GM21423 (cell line): ENCODE results near the gene SLC23A1.
"Not testable (repeated sequence)": the region's sequence is repeated elsewhere in the genome, so short reads cannot be mapped to it uniquely, and the experiment has no call there.

Experiments used
- ATAC-seq: cut with Tn5 transposase; IDR thresholded peaks from one replicate; pipeline ENCODE4 v1.9.1; 2021; ENCODE audit warnings: mild to moderate bottlenecking, moderate library complexity; ENCODE audit not compliant: unreplicated experiment

SLC23A1 gene

DNA sequence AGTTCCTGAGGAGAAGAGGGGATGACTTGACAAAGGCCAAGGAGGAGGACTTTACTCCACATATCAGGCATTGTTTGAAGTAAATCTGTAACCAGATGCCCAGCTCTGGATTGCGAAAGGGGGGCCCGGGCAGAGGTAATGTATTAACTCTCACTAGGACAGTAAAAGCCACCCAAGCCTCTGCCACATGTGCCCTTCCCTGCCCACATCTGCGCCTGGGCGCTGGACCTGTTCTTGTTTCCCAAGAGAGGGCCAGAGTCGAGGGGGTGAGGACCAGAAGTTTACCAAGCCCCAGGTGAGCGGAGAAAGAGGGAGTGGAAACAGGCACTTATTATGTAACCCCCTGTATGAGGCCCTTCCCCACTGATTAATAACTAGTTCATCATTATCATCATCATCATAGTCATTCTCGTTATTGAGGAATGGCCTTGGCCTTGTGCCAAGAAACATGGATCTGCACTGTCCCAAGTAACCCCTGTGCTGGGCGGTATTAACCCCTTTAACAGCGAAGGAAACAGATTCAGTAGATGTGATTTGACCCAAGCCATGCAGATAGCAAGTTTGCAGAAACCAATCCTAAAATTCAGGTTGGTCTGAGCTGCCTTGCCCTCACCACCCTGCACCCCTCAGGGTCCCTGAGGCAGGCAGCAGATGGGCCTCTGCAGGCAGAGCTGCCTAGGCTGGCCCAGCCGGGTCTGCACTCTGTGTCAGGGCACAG, at the start of gene SLC23A1:
TSS of gene SLC23A1 (minus strand) at position 23 of the 718 bp plus-strand sequence. CDS start 44 bp downstream, outside the sequence.
- no peak for ATAC-seq

DNA sequence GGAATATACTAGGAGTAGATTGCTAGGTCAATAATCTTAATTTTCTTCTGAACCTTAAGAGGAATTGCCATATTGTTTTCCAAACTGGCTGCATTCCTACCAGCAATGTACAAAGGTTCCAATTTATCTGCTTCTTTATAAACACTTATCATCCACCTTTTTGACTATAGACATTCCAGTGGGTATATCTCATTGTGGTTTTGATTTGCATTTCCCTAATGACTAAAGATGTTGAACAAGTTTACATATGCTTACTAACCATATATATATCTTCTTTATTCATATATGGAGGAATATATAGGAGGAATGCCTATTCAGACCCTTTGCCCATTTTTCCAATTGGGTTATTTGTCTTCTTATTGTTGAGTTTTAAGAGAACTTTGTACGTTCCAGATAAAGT, 48.6 kb upstream of the SLC23A1 start:
- no peak for ATAC-seq

DNA sequence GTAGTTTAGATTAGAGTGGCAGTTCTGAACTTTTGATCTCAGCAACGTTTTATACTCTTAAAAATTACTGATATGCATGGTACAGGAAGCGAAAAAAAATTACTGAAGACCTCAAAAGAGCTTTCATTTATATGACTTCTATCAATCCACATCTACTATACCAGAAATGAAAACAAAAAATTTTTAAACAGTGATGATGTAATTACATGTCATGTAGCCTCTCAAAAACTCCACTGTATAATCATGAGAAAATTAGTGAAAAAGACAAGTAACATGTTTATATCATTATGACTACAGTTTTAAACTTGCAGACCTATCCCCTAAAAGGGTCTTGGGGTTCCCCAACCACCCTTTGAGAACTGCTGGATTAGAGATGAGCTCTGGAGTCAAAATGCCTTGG, 46.9 kb upstream of the SLC23A1 start:
- no peak for ATAC-seq

DNA sequence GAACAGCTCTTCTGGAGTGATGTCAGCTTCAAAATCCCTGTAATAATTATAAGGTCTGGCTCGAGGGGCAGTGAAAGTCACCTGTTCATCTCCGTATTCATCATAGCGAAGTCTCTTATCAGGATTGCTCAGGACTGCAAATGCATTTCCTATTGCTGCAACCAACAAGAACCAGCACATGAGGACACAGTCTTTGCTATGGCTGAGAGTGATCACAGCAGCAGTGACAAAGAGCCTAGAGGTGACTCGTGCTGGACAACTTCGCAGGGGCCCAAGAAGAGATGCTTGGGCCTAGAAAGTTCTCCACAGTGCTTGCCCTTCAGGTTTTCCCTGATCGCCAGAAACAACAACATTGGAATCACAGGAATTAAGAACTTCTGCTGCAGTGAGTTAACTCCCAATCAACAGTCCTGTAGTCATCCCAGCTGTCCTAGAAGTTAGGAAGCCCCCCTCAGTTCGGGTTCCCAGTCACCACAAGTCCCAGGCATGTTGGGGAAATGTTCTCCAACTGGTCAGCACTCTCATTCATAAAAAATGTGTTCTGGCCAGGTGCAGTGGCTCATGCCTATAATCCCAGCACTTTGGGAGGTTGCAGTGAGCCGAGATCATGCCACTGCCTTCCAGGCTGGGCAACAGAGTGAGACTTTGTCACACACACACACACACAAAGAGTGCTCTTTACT, 43.2 kb upstream of the SLC23A1 start:
- no peak for ATAC-seq

DNA sequence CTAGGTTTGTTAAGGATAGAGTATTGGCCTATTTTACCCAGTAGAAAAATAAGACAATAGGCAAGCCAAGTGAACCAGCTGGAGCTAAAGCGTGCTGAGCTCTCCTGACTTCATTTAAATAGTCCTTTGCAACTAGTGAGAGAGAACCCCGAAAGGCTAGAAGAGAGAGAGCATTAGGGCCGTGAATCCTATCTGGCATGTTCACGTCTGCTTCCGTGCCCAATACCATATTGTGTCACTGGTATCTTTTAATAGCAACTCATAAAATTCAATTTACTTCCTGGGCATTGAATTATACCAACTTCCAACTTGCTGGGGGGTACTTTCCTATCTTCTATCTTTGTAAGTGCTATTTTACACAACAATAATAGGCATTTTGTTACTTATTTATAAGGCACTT, 42.4 kb upstream of the SLC23A1 start:
- ATAC-seq = no peak

DNA sequence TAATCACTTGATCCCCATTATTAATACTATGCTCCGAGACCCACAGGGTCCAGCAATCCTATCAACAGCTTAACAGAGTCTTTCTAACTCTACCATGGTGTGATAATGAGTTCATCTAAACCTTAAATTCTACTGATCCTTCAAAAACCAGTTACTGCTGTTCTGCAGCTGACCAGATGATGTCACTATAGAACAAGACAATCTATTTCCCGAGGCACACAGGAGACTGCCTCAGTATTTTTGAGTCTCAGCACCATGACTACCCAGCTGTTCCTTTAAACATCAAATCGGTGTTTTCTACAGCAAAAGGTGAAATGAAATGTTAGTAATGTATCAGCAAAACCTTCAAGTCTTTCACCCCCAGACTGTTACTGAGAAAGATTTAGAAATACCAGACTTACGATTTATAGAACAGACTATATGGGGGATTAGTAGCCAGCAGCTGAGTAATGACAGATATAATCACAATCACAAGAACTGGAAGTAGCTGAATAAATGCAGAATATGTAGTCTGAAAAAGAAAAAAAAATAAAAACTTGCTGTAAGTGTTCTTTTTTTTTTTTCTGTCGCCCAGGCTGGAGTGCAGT, 39.3 kb upstream of the SLC23A1 start:
- ATAC-seq = peak; percentile 60

DNA sequence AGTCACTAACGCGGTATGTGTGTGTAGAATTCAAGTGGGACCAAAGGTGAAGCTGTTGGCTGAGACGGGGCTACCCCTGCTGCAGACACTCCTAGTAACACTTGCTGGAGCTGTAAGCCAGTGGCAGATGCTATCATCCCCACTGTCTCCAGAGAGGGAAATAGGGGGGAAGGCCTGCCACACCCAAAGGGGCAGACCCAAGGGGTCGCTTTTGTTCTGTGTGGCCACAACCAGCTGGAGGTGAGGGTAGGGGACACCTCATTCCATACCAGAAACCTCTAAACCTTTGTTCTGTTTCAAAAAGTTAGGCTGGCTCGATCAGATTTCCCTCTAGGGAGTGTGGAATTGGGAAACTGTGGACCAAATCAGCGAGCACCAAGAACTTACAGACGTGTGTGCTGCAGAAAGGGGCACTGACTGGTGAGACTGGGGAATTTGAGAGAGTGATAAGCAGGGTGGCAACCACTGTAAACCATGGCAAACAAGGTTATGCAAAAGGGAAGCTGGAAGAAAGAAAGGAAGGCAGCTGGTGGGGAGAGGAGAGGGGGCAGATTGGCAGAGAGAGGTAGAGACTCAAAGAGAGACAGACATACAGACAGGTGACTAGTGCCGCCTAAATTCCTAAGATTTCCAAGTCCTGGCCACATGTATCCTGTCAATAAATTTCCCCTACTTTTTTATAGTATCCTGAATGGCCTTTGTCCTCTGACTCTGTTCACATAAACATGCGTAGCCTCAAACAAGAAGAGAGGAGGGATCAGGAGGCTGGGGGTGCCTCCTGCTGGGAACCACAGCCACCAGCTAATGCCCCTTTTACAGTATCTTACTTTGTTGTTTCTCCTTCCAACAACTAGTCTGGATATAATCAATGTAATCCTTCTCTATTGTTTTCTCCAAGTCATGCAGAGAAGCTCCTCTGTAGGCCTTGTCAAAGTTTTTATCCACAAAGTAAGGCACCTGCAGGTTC, 36.4 kb upstream of the SLC23A1 start:
- no peak for ATAC-seq

DNA sequence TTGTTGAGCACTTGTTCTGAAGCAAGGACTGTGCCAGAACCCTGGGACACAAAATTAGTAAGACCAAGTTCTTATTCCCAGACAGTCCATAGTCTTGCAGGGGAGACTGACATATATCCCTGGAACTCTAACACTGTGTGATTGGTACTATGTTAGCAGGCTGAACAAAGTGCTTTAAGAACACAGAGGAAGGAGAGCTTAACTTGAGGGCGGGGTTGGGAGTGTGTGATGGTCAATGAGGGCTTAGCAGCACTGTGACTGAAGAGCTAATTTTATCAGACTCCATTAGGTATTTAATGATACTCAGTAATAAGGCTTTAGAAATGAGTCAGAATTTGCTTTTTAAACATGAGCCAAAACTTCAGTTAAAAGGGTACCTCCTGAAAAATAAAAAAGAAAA, 35.7 kb upstream of the SLC23A1 start:
- no peak for ATAC-seq

DNA sequence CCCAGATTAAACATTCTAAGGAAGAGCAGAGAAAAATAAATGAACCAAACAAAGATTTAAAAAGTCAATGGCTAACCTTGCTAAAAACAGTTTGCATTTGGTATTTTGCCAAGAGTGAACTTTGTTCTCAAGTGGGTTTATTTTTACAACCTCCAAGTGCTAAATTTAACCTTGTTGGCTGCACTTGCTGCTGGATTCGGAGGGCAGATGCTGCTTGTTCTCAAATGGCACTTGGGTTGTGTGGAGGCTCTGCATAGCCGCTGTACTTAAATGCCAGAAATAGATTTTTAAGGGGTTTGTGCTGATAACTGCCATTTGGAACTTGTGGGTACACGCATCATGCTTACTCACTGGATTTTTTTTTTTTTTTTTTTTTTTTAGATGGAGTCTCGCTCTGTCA, 34.1 kb upstream of the SLC23A1 start:
- no peak for ATAC-seq

DNA sequence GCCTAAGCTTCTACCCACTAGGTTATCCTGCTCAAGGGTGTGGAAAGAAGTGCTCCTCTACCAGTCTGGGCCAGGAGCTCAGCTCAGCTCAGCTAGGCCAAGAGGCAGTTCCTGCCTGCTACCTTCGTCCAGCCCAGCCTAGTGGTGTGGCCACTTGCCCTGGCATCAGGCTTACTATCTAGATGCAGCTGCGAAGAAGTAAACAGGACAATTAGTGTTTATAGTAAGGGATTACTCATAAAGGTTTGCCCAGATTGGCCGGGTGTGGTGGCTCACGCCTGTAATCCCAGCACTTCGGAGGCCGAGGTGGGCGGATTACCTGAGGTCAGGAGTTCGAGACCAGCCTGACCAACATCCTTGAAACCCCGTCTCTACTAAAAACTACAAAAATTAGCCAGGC, 33.6 kb upstream of the SLC23A1 start:
- ATAC-seq = no peak

DNA sequence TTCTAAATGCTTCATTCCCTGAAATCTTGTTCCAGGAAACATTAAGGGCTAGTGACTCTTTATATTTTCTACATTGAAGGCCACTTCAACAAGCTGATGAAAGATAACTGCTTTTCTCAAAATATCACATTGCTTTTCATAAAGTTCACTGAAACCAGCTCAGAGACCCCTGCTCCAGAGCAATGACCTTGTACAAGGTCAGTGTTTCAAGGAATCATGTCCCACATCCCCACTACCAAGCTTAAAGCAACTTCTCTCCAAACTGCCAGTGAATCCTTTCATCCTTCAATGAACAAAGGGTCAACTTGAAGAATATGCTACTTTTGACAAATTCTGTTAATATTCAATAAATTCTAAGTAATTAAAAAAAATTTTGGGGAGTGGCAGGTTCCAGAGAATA, 32.8 kb upstream of the SLC23A1 start:
- no peak for ATAC-seq

DNA sequence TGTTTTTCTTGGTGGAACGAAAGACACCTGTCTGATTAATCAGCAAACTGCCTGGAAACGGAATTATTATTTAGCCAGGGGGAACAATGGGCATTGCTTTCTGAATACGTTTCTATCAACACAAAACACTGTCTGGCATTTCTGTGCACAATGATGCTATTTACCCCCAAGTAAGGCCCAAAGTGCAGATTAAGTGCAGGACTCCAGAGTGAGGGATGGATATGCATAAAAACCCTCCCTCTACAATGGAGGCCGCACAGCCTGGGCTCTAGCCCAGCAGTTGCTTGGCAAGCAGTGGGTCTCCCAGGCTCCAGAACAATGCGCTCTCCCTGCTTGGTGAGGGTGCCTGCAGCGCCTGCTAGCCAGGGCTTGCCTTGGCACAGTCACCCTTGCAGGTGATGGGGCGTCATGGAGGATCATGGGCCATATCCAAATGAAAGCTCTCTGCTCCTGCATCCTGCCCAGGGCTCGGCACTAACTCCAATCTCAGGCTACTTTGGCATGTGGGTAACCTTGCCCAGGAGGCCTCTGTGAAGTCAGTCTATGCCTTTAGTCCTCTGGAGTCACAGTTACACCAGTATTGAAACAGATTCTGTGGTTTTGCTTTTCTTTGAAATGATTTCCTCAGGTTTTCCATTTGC, 32.2 kb upstream of the SLC23A1 start:
- ATAC-seq = no peak

DNA sequence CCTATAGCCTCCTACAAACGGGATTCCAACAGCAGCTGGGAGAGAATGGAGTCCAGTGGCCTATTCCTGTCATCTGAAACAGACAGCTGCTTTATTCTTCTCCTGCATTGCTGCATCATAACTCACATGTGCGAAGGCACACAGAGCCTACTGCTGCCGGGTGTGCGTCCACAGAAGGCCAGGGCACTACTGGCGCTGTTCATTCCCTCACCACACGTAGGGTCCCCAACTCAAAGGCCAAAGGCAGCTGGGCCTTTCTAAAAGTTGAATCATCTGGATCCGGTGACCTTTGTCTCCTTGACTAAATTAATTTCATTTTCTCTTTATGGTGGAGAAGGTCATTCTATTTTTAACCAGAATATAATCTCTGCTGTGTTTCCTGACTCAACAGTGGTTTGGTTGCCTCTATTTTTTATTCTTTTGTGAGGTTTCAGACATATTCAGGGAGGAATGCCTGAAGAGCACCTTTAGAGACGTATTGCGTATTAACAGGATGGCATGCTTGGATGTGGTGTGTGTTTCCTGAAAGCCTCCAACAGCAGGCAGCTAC, 31.6 kb upstream of the SLC23A1 start:
- ATAC-seq = no peak

DNA sequence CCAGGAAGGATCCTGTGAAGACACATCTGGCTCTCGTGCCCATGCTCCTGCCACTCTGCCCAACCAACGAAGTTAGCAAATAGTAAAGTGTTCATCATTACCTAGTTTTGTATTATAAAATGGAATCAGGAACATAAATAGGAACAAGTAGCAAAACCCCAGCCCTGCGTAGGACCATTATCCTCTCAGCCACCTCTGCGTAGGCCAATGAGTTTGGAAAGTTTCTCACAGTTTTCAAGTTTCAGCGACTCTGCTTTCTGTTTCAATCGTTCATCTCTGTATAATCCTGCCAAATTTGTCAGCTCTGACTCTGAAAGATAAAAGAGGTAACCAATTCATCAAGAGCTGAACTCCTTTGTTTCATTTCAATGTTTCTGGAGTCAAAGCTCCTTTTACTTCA, 30.9 kb upstream of the SLC23A1 start:
- no peak for ATAC-seq

DNA sequence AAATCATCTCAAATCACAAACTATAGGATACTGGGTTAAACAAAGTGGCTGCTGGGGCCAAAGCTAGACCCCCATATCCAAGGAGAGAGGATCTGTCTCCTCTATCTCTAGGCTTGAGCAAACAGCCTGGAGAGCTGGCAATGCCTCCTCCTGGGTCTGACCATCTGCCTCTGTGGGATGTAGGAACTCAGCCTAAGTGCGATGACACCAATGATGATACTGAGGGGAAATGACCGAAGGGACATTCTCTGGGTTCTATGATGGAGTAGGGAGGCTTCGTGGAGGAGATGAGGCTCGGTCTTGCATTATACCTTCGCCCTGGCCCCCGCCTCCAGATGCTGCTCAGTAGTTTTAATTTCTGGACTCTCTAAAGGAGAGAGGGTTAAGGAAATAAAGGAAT, 30.1 kb upstream of the SLC23A1 start:
- ATAC-seq = no peak

DNA sequence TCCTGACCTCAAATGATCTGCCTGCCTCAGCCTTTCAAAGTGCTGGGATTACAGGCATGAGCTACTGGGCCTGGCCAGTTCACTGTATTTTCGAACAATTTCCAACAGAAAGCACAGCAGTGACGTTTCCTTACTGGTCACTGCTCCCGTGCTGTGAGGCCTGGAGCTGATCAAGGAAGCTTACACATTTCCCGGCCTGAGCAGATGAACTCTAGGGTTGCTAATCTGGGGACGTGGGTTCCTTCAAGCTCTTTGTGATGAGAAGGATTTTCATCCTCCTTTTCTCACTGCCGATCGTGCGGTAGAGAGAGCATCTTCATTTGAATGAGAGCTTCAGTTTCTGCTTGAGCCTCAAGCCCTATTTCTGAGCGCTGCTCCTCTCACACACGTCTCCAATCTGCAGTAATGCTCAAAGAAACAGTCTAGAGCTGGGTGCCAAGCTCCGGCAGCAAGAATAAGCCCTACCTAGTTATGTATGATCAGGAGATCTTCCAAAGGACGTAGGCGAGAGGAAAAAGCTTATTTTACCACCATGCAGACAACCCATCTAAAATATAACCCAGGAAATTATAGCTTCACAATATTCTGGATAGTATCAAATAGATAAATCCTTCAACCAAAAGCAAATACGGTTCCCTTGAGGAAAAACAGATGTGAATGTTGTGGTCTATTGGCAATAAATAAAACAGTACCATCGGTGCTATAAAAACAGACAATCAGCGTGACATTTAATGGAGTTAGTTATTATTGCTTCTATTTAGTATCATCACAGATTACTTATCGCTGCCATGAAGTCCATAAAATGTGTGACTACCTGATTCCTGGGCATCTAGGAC, 28.1 kb upstream of the SLC23A1 start:
- ATAC-seq = no peak

DNA sequence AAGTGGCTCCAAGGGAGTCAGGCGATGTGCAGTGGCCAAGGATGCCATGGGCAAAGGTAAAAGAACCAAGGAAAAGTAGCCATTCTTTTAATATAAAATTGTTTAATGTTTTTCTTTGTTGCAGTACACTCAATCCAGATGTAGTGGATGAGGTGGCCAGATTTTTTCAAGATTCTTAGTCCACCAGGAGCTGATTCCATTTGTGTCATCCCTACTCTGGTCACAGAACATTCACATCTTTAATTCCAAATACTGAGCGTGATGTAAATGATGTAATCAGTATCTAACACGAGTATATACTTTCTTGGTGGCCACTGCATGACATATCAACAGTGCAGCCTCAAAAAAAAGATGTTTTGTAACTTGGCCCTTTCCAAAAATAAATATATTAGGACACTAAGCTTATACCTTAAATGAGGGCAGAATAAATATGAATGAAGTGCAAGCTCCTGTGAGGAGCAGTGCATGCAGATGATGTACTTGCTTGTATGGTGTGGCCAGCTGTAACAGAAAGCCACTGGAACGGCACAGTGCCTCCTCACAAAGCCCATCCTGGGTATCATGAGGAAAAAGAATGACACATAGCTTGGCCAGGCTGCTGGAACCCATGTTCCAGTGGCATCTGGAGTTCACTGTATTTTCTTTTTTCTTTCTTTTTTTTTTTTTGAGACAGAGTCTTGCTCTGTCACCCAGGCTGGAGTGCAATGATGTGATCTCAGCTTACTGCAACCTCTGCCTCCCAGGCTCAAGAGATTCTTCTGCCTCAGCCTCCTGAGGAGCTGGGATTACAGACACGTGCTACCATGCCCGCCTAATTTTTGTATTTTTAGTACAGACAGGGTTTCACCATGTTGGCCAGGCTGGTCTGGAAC, 27.3 kb upstream of the SLC23A1 start:
- ATAC-seq = no peak

DNA sequence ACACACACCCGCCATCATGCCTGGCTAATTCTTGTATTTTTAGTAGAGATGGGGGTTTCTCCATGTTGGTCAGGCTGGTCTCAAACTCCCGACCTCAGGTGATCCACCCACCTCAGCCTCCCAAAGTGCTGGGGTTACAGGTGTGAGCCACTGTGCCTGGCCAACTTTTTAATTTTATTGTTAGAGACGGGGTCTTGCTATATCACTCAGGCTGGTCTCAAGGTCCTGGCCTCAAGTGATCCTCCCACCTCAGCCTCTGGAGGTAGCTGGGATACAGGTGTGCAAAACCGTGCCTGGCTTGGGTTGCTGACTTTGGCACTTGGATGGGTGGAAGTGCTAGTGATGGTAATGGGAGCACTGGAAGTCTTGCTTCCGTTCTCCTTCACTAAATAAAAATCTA, 26.0 kb upstream of the SLC23A1 start:
- not testable (repeated sequence) for ATAC-seq

DNA sequence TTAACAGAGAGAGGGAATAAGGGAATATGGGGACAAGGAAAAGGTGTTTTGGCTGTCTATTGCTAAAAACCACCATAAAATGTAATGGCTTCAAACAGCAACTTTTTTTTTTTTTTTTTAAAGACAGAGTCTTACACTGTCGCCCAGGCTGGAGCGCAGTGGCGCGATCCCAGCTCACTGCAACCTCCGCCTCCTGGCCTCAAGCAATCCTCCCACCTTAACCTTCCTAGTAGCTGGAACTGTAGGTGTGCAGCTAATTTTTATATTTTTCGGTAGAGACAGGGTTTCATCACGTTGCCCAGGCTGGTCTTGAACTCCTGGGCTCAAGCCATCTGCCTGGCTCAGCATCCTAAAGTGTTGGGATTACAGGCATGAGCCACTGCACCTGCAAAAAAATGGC, 25.1 kb upstream of the SLC23A1 start:
- ATAC-seq = no peak
